ENCODE results near the gene CATSPERD.

GRCh38 chr19:5824751-5825150 lies 104.3 kb downstream of the CATSPERD start:
- TF ChIP-seq ZBTB7A (IDR thresholded peaks at IDR 0.05; ENCODE audit: low read depth), result no peak
- no peak for TF ChIP-seq TAF1 (IDR thresholded peaks at IDR 0.05; ENCODE audit: low read depth)
- no peak for TF ChIP-seq FOXM1 (IDR thresholded peaks at IDR 0.05; ENCODE audit: borderline replicate concordance, low read depth)
- no peak for TF ChIP-seq EP300 (IDR thresholded peaks at IDR 0.05; ENCODE audit: borderline replicate concordance)
- no peak for TF ChIP-seq CEBPB (IDR thresholded peaks at IDR 0.05)
